NCI-H146 treated with DMSO at 0.1 percent for 48 hours (cell line): Measurements from ENCODE around the gene NDUFC2.
A peak's percentile ranks its signal among the peaks of the same experiment; 100 is the strongest.
"Not testable (repeated sequence)": the region's sequence is repeated elsewhere in the genome, so short reads cannot be mapped to it uniquely, and the experiment has no call there.

Source experiments
- DNase-seq: peaks from one replicate; lab custom pipeline; 2025; ENCODE audit not compliant: unreplicated experiment; lab: John Stamatoyannopoulos, UW

NDUFC2 gene

DNA sequence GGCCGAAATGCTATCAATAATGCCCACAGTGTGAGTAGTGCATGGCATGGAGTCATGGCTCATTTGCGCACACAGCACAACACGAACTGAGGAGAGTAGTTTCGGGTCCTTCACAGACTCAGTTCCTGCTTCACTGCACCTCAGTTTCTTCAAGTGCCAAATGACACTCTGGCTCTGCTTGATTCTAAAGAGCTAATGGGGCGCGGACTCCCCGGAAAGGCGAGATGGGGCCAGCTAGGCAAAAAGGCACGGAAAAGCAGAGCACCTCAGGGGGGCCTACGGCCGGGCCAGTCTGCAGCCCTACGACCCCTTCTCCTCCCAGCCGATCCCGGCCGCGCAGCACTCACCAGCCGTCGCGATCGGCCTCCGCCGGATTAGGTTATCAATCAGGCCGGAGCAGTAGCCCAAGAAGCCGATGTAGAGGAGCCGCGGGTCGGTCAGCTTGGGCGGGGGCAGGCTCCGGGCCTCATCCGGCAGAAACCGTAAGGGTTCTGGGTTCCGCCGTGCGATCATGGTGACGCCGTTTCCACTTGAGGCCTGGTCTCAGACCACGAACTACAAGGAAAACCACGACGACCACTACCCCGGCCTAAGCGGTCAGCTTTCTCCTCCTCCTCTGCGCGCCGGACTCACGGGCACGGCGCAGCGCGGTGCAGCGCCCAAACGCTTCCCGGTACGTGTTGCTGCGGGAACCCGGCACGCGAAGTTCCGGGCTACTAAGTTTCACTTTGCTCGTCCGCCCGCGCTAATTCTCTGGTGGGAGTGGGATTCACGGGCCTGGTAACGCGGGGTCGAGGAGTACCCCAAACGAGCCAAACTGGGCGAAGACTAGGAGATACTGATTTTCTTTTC, at the start of gene NDUFC2:
NDUFC2 (minus strand) TSS at position 631 of the 852 bp plus-strand sequence; CDS start at position 513, 118 bp downstream.
- DNase-seq = peak; percentile 53

DNA sequence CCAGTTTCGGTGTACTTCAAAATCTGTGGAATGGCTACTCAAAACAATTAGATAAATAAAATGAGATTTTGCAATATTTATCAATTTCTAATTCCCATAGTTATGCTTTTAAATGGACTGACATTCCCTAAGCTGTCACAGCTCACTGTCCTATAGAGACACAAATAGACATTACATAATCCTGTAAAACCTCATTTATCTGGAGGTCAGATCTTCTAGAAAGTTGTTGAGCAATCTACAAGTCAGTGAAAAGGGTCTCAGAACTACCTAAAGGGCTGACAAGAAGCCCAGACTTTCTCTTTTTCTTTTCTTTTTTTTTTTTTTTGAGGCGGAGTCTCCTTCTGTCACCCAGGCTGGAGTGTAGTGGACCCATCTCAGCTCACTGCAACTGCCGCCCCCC, 47.7 kb upstream of the NDUFC2 start:
- DNase-seq = no peak

DNA sequence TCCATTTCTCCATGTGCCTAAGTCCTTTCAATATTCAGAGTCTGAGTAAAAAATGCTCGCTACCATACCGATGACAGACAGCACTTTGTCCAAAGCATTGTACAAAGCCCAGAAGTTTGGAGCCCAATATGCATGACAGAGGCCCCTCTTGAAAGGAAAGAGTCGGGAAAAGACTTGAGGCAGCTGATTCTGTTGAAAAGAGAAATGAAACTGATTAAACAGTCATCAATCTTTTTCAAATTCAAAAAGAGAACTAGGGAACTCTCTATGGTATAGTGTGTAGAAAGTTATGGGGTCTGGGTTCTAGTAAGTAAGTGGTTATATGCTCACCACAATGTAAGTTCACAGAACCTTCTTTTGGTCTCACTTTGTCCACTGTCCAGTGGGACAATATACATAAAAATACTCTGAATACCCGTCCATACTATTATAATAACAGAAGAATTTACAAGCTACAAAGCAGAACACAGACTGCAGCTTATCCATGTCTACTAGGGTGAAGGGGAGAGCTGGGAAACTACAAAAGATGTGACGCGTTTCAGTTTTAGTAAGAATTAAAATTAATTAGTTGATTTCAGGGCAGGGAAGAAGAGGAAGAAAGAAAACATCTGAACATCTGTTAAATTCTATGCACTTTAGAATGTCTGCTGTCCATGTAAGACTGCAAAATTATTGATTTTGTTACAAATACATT, 33.1 kb upstream of the NDUFC2 start:
- DNase-seq = no peak

DNA sequence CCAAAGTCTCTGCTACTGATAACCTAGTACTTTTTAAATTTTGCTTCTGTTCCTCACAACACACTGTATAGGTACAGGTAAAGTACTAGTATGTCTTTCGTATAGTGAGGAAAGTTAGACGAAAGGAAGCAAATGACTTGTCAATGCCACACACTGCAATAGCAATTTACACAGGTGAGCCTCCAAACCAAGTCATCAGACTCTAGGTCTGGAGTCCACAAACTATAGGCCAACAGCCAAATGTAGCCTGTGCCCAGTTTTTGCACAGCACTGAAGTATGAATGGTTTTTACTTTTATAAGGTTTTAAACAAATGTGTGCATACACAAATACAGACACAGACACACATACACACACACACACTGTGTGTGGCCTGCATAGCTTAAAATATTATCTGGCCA, 31.6 kb upstream of the NDUFC2 start:
- no peak for DNase-seq

DNA sequence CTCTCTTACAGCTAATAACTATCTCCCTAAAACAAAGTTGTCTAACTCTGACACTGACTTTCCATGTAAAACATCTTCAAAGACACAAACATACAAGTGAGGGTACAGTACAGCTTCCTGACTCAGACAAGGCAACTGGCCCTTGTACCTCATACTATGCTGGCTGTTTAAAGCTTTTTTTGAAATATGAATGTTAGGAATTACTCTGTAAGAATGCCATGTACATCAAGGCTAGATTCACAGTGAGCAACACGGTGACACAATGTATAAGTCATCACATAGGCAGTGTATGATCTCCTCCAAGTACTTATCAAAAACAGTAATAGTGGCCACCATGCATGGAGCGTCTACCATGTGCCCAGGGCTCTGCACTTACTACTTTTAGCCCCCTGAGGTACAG, 31.2 kb upstream of the NDUFC2 start:
- DNase-seq = no peak

DNA sequence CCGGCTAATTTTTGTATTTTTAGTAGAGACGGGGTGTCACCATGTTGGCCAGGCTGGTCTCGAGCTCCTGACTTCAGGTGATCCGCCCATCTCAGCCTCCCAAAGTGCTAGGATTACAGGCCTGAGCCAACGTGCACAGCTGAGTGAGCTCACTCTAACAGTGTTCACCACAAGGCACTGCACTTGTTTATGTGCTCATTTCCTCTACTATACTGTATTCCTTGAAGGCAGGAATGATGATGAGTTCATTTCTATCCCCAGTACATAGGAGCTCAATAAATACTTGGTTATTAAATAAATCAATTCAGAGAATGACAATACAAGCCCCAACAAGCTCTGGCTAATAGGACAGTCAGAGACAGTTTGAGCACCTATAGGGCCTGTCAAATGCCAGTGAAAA, 30.7 kb upstream of the NDUFC2 start:
- no peak for DNase-seq

DNA sequence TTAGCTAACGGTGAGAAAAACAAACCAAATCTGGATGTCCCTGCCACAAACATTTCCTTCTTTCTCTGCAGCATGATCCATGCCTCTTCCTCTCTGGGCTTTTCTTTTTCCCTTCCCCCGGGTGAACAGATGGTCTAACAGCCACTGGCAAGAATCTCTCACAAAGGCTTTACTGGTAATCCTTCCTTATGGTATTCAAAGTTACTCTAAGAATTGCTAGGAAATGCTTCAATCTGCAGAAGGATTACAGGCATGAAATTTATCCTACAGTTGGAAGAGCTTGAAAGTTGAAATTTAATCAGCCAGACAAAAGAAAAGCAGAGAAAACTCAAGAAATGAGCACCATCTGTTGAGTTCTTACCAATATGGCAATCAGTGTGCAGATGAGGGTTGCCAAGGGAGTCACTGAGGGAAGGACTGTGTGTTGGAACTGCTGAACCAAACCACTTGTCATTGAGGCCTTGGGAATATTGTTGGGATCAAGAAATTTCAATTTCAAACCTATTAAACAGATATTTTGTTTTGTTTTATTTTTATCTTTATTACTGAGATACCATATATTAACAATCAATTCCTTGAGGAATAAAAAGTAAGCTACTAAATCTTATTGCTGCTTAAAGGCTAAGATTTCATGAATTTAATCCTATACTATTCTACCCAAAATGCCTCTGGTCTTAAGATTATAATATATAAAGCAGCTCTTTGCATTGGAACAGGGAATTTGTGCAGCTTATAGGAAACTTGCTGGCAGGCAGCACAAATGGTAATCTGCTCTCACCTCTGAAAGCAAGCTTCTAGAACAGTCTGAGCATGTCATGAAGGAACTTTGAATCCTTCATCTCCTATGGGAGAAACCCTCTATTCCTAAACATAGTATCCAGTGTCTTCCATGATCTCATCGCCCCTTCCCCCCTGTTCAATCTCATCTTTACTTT, 29.7 kb upstream of the NDUFC2 start:
- DNase-seq = no peak

DNA sequence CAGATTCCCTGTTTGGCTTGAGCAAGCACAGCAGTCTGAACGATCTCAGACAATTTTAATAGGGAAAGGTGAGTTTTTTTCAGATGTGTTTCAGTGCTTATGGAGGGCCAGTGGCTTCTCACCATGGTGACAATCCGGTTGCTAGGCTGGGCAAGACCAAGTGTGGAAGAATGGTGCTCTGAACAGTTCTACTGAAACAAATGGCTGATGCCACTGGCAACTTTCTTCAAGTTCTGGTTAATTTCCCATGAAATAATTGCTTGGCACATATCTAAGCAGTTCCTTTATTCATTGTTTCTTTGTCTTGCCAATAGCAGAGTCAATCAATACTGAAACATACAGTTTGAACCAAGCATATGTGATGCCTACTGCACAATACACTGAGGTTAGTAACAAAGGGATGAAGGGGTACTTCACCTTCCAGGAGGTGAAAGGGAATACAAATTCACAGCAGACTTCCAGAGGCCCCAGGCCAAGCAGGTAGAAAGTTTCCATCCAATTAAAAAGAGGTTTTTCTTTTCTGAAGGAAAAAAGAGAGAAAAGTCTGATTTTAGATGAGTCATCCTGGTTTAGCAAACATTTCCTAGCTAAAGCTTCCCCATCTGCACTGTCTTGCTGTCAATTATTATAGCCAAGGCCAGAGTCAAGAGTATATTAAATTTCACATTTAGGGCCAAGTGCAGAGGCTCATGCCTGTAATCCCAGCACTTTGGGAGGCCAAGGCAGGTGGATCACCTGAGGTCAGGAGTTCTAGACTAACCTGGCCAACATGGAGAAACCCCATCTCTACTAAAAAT, 21.2 kb upstream of the NDUFC2 start:
- no peak for DNase-seq

DNA sequence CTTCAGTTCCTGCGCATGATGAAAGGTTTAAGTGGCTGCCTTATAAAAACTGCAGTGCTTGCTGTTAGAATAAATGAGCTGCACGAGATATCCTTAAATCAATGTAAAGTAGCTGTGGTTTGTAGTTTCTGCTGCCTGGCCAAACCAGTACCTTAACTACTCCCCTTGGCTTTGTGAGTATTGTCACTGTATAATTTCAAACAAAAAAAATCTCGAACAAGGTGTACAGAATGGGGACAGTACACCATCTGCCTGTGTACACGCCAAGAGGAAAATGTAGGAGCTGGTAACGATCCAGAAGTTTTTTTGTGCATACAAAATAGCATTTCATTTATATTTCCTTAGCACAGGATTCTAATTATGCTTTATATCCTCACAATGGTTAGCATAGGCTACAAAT, 20.6 kb upstream of the NDUFC2 start:
- no peak for DNase-seq

DNA sequence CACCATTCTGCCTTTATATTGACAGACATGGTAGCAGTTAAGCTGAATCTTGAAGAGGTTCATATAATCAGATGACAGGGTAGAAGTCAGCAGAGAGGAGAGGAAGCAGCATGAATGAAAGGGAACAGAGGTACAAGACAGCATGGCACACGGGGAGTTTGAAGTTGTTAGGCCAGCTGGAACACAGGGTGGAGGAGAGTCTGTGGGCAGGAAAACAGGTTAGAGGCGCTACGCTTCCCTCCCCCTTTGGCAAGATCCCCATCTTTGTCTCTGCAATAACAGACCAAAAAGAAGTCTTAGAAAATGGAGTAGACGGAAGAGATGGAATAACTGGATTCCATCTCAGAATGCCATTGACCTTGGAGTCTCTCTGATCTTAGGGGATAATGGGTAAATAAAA, 20.0 kb upstream of the NDUFC2 start:
- no peak for DNase-seq

DNA sequence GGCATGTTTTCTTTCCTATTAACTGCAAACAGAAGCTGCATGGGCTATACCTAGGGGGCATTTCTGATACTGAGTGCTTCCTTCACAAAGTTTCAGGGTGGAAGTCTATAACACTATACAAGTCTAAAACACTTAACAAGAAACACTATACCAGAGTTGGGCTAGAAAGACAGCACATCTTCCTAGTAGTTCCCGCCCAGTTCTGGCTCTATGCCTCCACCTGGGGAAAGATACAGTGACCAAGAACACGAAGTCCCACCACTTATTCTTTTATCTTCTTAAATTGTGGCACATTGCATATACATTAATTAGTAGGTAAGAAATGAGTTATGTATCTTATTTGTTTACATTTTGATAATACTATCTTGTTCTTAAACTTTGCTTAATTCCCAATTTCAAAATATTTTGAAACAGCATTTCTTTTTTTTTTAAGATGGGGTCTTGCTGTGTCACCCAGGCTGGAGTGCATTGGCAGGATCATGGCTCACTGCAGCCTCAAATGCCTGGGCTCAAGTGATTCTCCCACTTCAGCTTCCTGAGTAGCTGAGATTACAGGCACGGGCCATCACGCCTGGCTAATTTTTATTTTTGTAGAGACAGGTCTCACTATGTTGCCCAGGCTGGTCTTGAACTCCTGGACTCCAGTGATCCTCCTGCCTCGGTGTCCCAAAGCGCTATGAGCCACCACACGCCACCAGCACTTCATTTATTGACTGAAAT, 18.2 kb upstream of the NDUFC2 start:
- no peak for DNase-seq

DNA sequence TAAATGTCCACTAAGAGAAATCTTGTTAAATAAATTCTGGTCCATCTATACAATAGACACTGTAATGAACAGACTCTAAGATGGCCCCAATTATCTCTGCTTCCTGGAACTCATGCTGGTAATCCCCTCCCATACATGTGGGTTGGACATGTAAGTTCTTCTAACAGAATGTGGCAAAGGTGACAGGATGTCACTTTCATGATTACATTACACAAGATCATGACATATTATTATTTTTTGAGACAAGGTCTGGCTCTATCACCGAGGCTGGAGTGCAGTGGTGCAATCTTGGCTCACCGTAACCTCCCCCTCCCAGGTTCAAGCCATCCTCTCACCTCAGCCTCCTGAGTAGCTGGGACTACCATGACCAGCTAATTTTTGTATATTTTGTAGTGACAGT, 14.6 kb upstream of the NDUFC2 start:
- DNase-seq = no peak

DNA sequence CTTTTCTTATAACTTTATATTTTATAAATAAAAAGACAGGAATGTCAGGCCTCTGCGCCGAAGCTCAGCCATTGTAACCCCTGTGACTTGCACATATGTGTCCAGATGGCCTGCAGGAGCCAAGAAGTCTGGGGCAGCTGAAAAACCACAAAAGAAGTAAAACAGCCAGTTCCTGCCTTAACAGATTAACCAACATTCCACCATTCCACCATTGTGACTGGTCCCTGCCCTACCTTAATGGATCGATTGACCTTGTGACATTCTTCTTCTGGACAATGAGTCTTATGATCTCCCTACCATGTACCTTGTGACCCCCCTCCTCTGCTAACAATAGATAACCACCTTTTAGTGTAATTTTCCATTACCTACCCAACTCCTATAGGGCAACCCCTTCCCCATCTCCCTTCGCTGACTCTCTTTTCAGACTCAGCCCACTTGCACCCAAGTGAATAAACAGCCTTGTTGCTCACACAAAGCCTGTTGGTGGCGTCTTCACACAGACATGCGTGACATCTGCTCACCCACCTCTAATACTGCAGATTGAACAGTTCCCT, 6.9 kb upstream of the NDUFC2 start:
- not testable (repeated sequence) for DNase-seq

DNA sequence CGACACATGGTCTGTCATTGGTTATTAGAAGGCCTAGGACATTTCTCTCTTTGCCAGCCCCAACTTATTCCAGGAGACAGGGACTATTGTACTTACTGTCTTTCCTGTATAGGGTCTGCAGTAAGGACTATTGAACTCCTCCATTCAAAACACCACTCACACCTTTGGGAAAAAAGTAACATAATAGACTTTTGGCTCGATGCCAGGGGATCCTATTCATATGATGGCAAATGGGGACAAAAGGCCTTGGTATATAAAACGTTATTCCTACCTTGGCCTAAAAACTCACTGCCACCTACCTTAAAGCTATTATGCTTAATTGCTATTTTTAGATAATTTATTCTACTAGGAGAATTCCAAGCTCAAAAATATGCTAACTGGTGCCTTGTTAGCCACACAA, 6.3 kb upstream of the NDUFC2 start:
- peak; percentile 18 for DNase-seq

DNA sequence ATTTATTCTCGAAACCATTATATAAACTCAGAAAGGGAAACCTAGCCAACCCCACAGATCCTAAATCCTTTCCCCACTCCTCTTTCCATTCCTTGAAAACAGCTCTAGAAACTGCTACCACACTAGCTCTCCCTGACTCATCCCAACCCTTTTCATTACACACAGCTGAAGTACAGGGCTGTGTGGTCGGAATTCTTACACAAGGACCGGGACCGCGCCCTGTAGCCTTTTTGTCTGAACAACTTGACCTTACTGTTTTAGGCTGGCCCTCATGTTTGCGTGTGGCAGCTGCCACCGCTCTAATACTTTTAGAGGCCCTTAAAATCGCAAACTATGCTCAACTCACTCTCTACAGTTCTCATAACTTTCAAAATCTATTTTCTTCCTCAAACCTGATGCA, 4.8 kb upstream of the NDUFC2 start:
- DNase-seq = not testable (repeated sequence)

DNA sequence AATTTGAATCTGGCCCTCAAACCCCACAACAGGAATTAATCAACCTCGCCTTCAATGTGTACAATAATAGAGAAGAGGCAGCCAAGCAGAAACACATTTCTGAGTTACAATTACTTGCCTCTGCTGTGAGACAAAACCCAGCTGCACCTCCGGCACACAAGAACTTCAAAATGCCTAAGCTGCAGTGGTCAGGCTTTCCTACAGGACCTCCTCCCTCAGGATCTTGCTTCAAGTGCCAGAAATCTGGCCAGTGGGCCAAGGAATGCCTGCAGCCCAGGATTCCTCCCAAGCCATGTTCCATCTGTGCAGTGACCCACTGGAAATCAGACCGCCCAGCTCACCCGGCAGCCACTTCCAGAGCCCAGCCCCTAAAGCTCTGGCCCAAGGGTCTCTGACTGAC, 3.4 kb upstream of the NDUFC2 start:
- no peak for DNase-seq

DNA sequence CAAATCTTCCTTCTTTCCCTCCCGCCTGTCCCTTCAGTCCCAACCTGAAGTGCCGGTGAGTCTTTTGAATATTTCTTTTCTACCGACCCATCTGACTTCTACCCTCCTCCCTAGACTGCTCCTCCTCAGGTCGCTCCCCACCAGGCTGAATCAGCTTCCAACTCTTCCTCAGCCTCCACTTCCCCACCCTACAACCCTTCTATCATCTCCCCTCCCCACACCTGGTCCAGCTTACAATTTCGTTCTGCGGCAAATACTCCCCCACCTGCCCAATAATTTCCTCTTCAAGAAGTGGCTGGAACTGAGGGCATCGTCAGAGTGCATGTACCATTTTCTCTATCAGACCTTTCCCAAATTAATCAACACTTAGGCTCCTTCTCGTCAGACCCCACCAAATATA, 2.5 kb upstream of the NDUFC2 start:
- DNase-seq = no peak

DNA sequence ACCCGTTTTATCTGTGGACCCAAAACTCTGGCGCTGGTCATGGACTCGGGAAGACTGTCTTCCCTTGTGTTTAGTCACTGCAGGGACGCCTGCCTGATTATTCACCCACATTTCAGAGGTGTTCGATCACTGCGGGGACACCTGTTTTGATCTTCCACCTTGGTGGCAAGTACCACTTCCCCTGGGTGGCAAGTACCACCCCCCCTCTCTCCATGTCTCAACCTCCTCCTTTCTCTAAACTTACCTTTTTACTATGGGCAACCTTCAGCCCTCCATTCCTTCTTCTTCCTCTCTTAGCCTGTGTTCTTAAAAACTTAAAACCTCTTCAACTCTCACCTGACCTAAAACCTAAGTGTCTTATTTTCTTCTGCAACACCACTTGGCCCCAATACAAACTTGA, 1.9 kb upstream of the NDUFC2 start:
- DNase-seq = no peak

DNA sequence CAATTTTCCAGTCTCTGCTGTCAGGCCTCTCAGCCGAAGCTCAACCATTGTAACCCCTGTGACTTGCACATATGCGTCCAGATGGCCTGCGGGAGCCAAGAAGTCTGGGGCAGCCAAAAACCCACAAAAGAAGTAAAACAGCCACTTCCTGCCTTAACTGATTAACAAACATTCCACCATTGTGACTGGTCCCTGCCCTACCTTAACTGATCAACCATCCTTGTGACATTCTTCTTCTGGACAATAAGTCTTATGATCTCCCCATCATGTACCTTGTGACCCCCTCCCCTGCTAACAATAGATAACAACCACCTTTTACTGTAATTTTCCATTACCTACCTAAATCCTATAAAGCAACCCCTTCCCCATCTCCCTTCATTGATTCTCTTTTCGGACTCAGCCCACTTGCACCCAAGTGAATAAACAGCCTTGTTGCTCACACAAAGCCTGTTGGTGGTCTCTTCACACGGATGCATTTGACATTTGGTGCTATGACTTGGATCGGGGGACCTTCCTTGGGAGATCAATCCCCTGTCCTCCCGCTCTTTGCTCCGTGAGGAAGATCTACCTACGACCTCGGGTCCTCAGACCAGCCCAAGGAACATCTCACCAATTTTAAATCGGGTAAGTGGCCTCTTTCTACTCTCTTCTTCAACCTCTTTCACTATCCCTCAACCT, 1.3 kb upstream of the NDUFC2 start:
- DNase-seq = no peak
